ENCODE results near the gene ZC3H12A.

ZC3H12A gene

GRCh38 chr1:37484325-37485051 is 10.1 kb downstream of the ZC3H12A start:
- no peak for DNase-seq (ENCODE audit: low read depth)
- no peak overlapping the region for H3K4me3 ChIP-seq (ENCODE audit: control insufficient read depth, low read depth, low read length)
- no peak for TF ChIP-seq CTCF (IDR thresholded peaks at IDR 0.05; ENCODE audit: control insufficient read depth, insufficient read depth, low read depth, low read length, missing control alignments)

- DNase-seq (ENCODE audit: low read depth) = no peak
- no peak overlapping the region for H3K4me3 ChIP-seq (ENCODE audit: control insufficient read depth, low read depth, low read length)
- no peak for TF ChIP-seq CTCF (IDR thresholded peaks at IDR 0.05; ENCODE audit: control insufficient read depth, insufficient read depth, low read depth, low read length, missing control alignments)
These were observed 11.7 kb downstream of the ZC3H12A start for GRCh38 chr1:37485902-37486679.

GRCh38 chr1:37486680-37487618 is 12.6 kb downstream of the ZC3H12A start:
- peak; percentile 99 for TF ChIP-seq CTCF (IDR thresholded peaks at IDR 0.05; ENCODE audit: control insufficient read depth, insufficient read depth, low read depth, low read length, missing control alignments)
- no peak overlapping the region for H3K4me3 ChIP-seq (ENCODE audit: control insufficient read depth, low read depth, low read length)
- no peak for DNase-seq (ENCODE audit: low read depth)

GRCh38 chr1:37487619-37487984 is 13.2 kb downstream of the ZC3H12A start:
- DNase-seq (ENCODE audit: low read depth) = no peak
- H3K4me3 ChIP-seq (ENCODE audit: control insufficient read depth, low read depth, low read length) = no peak overlapping the region
- no peak for TF ChIP-seq CTCF (IDR thresholded peaks at IDR 0.05; ENCODE audit: control insufficient read depth, insufficient read depth, low read depth, low read length, missing control alignments)

- TF ChIP-seq CTCF (IDR thresholded peaks at IDR 0.05; ENCODE audit: control insufficient read depth, insufficient read depth, low read depth, low read length, missing control alignments) = no peak
These were observed 19.1 kb downstream of the ZC3H12A start for GRCh38 chr1:37493336-37494098.

GRCh38 chr1:37495875-37496274 is 21.5 kb downstream of the ZC3H12A start:
- DNase-seq (ENCODE audit: low read depth) = no peak

More at GRCh38 chr1:37493336-37494098, 19.1 kb downstream of the ZC3H12A start:
- H3K4me3 ChIP-seq (ENCODE audit: control insufficient read depth, low read depth, low read length) = no peak overlapping the region
- no peak for DNase-seq (ENCODE audit: low read depth)

More at GRCh38 chr1:37495875-37496274, 21.5 kb downstream of the ZC3H12A start:
- TF ChIP-seq CTCF (IDR thresholded peaks at IDR 0.05; ENCODE audit: control insufficient read depth, insufficient read depth, low read depth, low read length, missing control alignments) = no peak
- H3K4me3 ChIP-seq (ENCODE audit: control insufficient read depth, low read depth, low read length) = no peak overlapping the region
